Sigmoid colon (tissue), 4 donors: Measurements from ENCODE around the gene COMMD3.

ENCODE experiments used
- EP300 ChIP-seq, 4 donors: sonication (generic); formaldehyde crosslinking; IDR thresholded peaks; one replicate each; pipeline ENCODE4 v1.6.1; 2017; ENCODE audit warnings: antibody characterized with exemption in 4 of 4
- POLR2A ChIP-seq, 2 donors: fragments of 450-650 bp; IDR thresholded peaks; one replicate each; pipeline ENCODE4 v1.6.1; 2016; ENCODE audit warnings: antibody characterized with exemption in 2 of 2, mild to moderate bottlenecking in 2 of 2, moderate library complexity in 2 of 2
- POLR2AphosphoS5 ChIP-seq, 4 donors: sonication (generic); formaldehyde crosslinking; IDR thresholded peaks; one replicate each; pipeline ENCODE4 v1.6.1; 2017; ENCODE audit warnings: antibody characterized with exemption in 4 of 4
- TF ChIP-seq, protein P1 (sequence below), 4 experiments: fragments of 450-650 bp in 3 of 4; fragments of 200-600 bp in 1 of 4; IDR thresholded peaks; one replicate each; pipeline ENCODE4 v1.5.1; 2016 to 2019; ENCODE audit warnings: antibody characterized with exemption in 4 of 4, mild to moderate bottlenecking in 3 of 4, moderate library complexity in 2 of 4

DNA sequence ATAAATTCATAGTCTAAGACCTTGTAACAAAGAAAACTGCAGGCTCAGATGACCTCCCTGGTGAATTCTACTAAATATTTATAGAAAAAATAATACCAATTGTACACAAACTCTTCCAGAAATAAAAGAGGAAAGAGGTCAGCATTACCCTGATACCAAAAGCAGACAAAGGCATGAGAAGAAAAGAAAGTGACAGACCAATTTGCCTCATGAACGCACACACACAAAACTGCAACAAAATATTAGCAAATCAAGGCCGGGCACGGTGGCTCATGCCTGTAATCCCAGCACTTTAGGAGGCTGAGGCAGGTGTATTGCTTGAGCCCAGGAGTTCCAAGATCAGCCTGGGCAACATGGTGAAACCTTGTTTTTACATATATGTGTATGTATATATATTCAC lies 12.7 kb upstream of the COMMD3 start:
- TF ChIP-seq, protein P1, sequence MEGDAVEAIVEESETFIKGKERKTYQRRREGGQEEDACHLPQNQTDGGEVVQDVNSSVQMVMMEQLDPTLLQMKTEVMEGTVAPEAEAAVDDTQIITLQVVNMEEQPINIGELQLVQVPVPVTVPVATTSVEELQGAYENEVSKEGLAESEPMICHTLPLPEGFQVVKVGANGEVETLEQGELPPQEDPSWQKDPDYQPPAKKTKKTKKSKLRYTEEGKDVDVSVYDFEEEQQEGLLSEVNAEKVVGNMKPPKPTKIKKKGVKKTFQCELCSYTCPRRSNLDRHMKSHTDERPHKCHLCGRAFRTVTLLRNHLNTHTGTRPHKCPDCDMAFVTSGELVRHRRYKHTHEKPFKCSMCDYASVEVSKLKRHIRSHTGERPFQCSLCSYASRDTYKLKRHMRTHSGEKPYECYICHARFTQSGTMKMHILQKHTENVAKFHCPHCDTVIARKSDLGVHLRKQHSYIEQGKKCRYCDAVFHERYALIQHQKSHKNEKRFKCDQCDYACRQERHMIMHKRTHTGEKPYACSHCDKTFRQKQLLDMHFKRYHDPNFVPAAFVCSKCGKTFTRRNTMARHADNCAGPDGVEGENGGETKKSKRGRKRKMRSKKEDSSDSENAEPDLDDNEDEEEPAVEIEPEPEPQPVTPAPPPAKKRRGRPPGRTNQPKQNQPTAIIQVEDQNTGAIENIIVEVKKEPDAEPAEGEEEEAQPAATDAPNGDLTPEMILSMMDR (IDR thresholded peaks at IDR 0.05), result no peak
- TF ChIP-seq EP300 (IDR thresholded peaks at IDR 0.05) (no peak), POLR2A (IDR thresholded peaks at IDR 0.05) (no peak), POLR2AphosphoS5 (IDR thresholded peaks at IDR 0.05) (no peak)
